Mononuclear cell (primary cell): ENCODE data around the gene FYTTD1. TPM values are rescaled to one million over a fixed set of nuclear protein-coding genes. Genes with fewer than 3 reads are reported as not detected.

ENCODE experiments used
- H3K27me3 ChIP-seq: 2 replicates; pipeline ENCODE4 v1.6.0; 2011; ENCODE audit warnings: low read length, control low read depth; ENCODE audit not compliant: insufficient read depth
- H3K4me1 ChIP-seq: 2 replicates; pipeline ENCODE4 v1.5.1; 2011; ENCODE audit warnings: mild to moderate bottlenecking, low read length, control low read depth; ENCODE audit not compliant: insufficient read depth
- H3K4me3 ChIP-seq: 2 replicates; pipeline ENCODE4 v1.5.1; 2011; ENCODE audit warnings: mild to moderate bottlenecking, low read length, moderate library complexity
- H3K9me3 ChIP-seq: 2 replicates; pipeline ENCODE4 v1.5.1; 2011; ENCODE audit warnings: low read depth, mild to moderate bottlenecking, control low read depth, low read length
- total RNA-seq: library from RNA; depleted of rRNA; stranded (reverse); fragments of >200 nt; gene quantifications from one replicate; pipeline ENCODE4 v1.2.3, GENCODE V29; 2012

FYTTD1 gene
- total RNA-seq, 1 donor: 60.2 TPM

- Histone ChIP-seq H3K4me3 (no peak overlapping the region), H3K27me3 (no peaks in the 10 kb centered on the region), H3K9me3 (no peaks in the 10 kb centered on the region), H3K4me1 (peaks cover 40% of the 10 kb centered on the region)
These were observed 43.6 kb downstream of the FYTTD1 start for GRCh38 chr3:197793247-197793646.

- no peaks in the 10 kb centered on the region for H3K27me3 ChIP-seq
- no peaks in the 10 kb centered on the region for H3K9me3 ChIP-seq
- no peak overlapping the region for H3K4me3 ChIP-seq
- H3K4me1 ChIP-seq: peaks cover 46% of the 10 kb centered on the region
These were observed 44.4 kb downstream of the FYTTD1 start for GRCh38 chr3:197794115-197794514.

GRCh38 chr3:197795200-197795599, 45.5 kb downstream of the FYTTD1 start:
- Histone ChIP-seq H3K9me3 (no peaks in the 10 kb centered on the region), H3K4me1 (peaks cover 46% of the 10 kb centered on the region), H3K4me3 (no peak overlapping the region), H3K27me3 (no peaks in the 10 kb centered on the region)

- H3K27me3 ChIP-seq: no peaks in the 10 kb centered on the region
- no peak overlapping the region for H3K4me3 ChIP-seq
- peaks cover 41% of the 10 kb centered on the region for H3K4me1 ChIP-seq
- no peaks in the 10 kb centered on the region for H3K9me3 ChIP-seq
These were observed 46.4 kb downstream of the FYTTD1 start for GRCh38 chr3:197796087-197796486.

- Histone ChIP-seq H3K4me3 (no peak overlapping the region), H3K9me3 (no peaks in the 10 kb centered on the region), H3K4me1 (peaks cover 42% of the 10 kb centered on the region)
These were observed 49.2 kb downstream of the FYTTD1 start for GRCh38 chr3:197798863-197799262.

GRCh38 chr3:197800379-197800778, 50.7 kb downstream of the FYTTD1 start:
- Histone ChIP-seq H3K4me1 (peaks cover 30% of the 10 kb centered on the region), H3K27me3 (no peaks in the 10 kb centered on the region), H3K9me3 (no peaks in the 10 kb centered on the region), H3K4me3 (no peak overlapping the region)

More at GRCh38 chr3:197798863-197799262, 49.2 kb downstream of the FYTTD1 start:
- H3K27me3 ChIP-seq: no peaks in the 10 kb centered on the region

- Histone ChIP-seq H3K4me3 (no peak overlapping the region), H3K9me3 (no peaks in the 10 kb centered on the region), H3K4me1 (peaks cover 30% of the 10 kb centered on the region), H3K27me3 (no peaks in the 10 kb centered on the region)
These were observed 52.5 kb downstream of the FYTTD1 start for GRCh38 chr3:197801891-197802778.

GRCh38 chr3:197802779-197803459, 53.2 kb downstream of the FYTTD1 start:
- Histone ChIP-seq H3K9me3 (no peaks in the 10 kb centered on the region), H3K27me3 (no peaks in the 10 kb centered on the region), H3K4me1 (peaks cover 25% of the 10 kb centered on the region), H3K4me3 (no peak overlapping the region)

- peaks cover 23% of the 10 kb centered on the region for H3K4me1 ChIP-seq
- H3K4me3 ChIP-seq: no peak overlapping the region
- no peaks in the 10 kb centered on the region for H3K9me3 ChIP-seq
- no peaks in the 10 kb centered on the region for H3K27me3 ChIP-seq
These were observed 54.8 kb downstream of the FYTTD1 start for GRCh38 chr3:197804511-197804910.

- Histone ChIP-seq H3K4me3 (no peak overlapping the region), H3K4me1 (peaks cover 12% of the 10 kb centered on the region), H3K27me3 (no peaks in the 10 kb centered on the region), H3K9me3 (no peaks in the 10 kb centered on the region)
These were observed 58.4 kb downstream of the FYTTD1 start for GRCh38 chr3:197807969-197808587.

GRCh38 chr3:197809356-197810020, 59.8 kb downstream of the FYTTD1 start:
- Histone ChIP-seq H3K27me3 (no peaks in the 10 kb centered on the region), H3K4me3 (no peak overlapping the region), H3K4me1 (peaks cover 8% of the 10 kb centered on the region), H3K9me3 (no peaks in the 10 kb centered on the region)

- no peak overlapping the region for H3K4me3 ChIP-seq
- H3K4me1 ChIP-seq: peaks cover 8% of the 10 kb centered on the region
- H3K9me3 ChIP-seq: no peaks in the 10 kb centered on the region
- H3K27me3 ChIP-seq: no peaks in the 10 kb centered on the region
These were observed 61.2 kb downstream of the FYTTD1 start for GRCh38 chr3:197810901-197811300.

- Histone ChIP-seq H3K27me3 (no peaks in the 10 kb centered on the region), H3K4me1 (peaks cover 8% of the 10 kb centered on the region), H3K4me3 (no peak overlapping the region), H3K9me3 (no peaks in the 10 kb centered on the region)
These were observed 61.7 kb downstream of the FYTTD1 start for GRCh38 chr3:197811343-197811742.

GRCh38 chr3:197814372-197814771, 64.7 kb downstream of the FYTTD1 start:
- Histone ChIP-seq H3K4me3 (no peak overlapping the region), H3K9me3 (no peaks in the 10 kb centered on the region), H3K4me1 (peaks cover 2% of the 10 kb centered on the region), H3K27me3 (no peaks in the 10 kb centered on the region)
